ENCODE data around the gene HS3ST3B1.

HS3ST3B1 gene

GRCh38 chr17:14298221-14298946 lies 2.5 kb upstream of the HS3ST3B1 start:
- peak overlapping the region; percentile 69 for H3K4me3 ChIP-seq (ENCODE audit: low read length)

DNA sequence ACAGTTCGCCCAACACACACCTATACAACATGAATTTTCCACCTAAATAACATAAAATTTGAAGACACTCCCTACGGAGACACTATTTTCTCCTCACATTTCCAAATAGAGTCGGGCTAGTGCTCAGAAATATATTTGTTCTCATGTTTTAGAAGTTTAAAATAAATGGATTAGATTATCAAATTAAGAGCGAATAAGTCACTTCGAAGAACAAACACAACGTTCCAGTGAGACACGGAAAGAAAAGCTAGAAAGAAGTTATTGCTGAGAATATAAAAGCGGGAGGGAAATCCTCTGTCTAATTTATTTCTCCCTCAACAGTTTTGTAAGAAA lies 2.0 kb upstream of the HS3ST3B1 start:
- TF ChIP-seq, protein P1, sequence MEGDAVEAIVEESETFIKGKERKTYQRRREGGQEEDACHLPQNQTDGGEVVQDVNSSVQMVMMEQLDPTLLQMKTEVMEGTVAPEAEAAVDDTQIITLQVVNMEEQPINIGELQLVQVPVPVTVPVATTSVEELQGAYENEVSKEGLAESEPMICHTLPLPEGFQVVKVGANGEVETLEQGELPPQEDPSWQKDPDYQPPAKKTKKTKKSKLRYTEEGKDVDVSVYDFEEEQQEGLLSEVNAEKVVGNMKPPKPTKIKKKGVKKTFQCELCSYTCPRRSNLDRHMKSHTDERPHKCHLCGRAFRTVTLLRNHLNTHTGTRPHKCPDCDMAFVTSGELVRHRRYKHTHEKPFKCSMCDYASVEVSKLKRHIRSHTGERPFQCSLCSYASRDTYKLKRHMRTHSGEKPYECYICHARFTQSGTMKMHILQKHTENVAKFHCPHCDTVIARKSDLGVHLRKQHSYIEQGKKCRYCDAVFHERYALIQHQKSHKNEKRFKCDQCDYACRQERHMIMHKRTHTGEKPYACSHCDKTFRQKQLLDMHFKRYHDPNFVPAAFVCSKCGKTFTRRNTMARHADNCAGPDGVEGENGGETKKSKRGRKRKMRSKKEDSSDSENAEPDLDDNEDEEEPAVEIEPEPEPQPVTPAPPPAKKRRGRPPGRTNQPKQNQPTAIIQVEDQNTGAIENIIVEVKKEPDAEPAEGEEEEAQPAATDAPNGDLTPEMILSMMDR (conservative IDR thresholded peaks at IDR 0.05; ENCODE audit: low read length): no peak
- peak overlapping the region; percentile 69 for H3K4me3 ChIP-seq (ENCODE audit: low read length)

More at GRCh38 chr17:14298221-14298946, 2.5 kb upstream of the HS3ST3B1 start:
- TF ChIP-seq, protein P1 (conservative IDR thresholded peaks at IDR 0.05; ENCODE audit: low read length): no peak
- DNase-seq (ENCODE audit: low read depth): no peak

DNA sequence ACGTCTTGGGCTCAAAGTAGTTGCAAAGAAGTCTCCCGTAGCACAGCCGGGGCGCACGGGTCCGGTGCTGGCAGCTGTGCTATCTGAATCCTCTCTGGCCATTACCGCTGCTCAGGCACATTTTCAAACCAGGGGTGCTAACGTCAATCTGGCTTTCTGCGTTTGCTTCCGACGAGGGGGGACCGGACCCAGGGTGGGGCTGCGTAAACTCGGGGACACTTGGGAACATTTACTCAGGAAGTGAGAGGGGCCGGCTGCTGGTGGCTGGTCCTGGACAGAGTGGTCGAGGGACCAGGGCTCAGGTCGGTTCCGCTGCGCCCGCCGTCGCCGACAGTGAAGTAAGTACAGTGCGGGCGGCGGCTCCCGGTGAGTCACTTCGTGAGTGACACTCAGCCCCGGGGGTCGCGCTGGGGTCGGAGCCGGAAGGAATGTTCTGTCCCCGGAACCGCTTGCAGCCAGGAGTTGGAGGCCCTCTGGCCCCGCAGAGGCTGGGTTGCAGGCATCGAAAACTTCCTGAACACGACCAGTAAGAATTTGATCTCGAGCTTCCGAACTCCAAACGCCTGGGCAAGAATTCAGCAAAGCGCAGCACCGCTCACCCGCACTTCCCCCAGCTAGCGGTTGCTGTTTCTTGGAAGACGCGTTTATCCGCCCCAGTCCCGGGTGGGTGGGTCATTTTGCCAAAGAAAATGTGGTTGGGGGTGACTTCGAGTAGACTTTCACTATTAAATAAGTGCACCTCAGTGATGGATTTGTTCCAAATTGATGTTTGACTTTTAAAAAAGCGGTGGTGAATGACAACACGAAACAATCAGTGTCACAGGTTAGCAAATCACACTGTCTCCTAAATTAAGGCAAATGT lies 1.4 kb upstream of the HS3ST3B1 start:
- TF ChIP-seq, protein P1 (conservative IDR thresholded peaks at IDR 0.05; ENCODE audit: low read length): 0 out of 2 replicates have a peak, but pooled peaks have one; percentile 1
- peak; percentile 69 for DNase-seq (ENCODE audit: low read depth)
- H3K4me3 ChIP-seq (ENCODE audit: low read length): peak overlapping the region; percentile 69

More for the DNA sequence above, 2.0 kb upstream of the HS3ST3B1 start:
- DNase-seq (ENCODE audit: low read depth): no peak

- TF ChIP-seq, protein P1 (conservative IDR thresholded peaks at IDR 0.05; ENCODE audit: low read length): no peak
- H3K4me3 ChIP-seq (ENCODE audit: low read length): peak overlapping the region; percentile 85
- DNase-seq (ENCODE audit: low read depth): no peak
Measured at GRCh38 chr17:14301279-14302090, 604 bp downstream of the HS3ST3B1 start.

- peak; percentile 54 for DNase-seq (ENCODE audit: low read depth)
- TF ChIP-seq, protein P1 (conservative IDR thresholded peaks at IDR 0.05; ENCODE audit: low read length): no peak
- peak overlapping the region; percentile 85 for H3K4me3 ChIP-seq (ENCODE audit: low read length)
Measured at GRCh38 chr17:14302091-14302430, 1.2 kb downstream of the HS3ST3B1 start.

DNA sequence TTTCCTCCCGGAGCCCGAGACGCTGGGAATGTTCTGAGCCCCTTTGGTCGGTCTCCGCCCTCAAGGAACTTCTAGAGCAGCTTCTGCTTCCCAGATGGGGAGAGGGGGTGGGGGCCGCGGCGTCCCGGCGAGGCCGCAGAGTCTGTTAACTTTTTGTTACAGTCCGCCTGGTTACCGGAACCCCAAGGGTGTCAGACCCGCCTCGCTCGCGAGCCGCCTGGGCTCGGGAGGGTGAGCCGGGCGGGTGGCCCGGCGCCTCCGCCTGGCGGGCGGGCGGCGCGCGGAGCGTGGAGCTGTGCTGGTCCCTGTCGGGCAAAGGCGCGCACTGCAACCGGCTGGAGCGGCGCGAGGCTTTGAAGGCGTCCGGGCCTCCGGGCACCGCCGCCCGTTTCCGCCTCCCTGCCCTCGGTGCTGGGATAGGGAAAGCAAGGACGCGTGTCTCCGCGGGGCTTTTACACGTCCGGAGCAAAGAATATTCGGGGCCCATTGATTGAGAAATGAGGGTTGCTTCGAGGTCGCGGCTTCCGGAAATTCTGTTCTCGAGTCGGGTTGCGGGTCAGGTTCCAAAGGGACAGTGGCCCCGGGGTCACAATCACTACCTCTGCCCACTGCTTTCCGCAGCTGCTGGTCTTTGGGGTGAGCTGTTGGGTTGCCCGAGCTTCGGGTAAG lies 1.7 kb downstream of the HS3ST3B1 start:
- peak; percentile 86 for DNase-seq (ENCODE audit: low read depth)
- peak overlapping the region; percentile 85 for H3K4me3 ChIP-seq (ENCODE audit: low read length)
- TF ChIP-seq, protein P1 (conservative IDR thresholded peaks at IDR 0.05; ENCODE audit: low read length): peak; percentile 56
